Karpas-422 (cell line): ENCODE results near the gene PPTC7. TPM values are rescaled to one million over a fixed set of nuclear protein-coding genes. Genes with fewer than 3 reads are reported as not detected.

Experiments
- DNase-seq: peaks from one replicate; pipeline ENCODE4 v3.0.0-alpha.2; 2015
- H2AFZ ChIP-seq: fragments of 200-600 bp; sonication (generic); 2 replicates; pipeline ENCODE4 v1.6.1; 2014; ENCODE audit warnings: antibody characterized with exemption, low read length, mixed read lengths
- H3K27ac ChIP-seq: fragments of 200-600 bp; sonication (generic); 2 replicates; pipeline ENCODE4 v1.5.1; 2014; ENCODE audit warnings: mild to moderate bottlenecking, low read length, moderate library complexity
- H3K27me3 ChIP-seq: fragments of 200-600 bp; sonication (generic); 2 replicates; pipeline ENCODE4 v1.6.1; 2014; ENCODE audit warnings: low read length, mixed read lengths
- H3K36me3 ChIP-seq: fragments of 200-600 bp; sonication (generic); 2 replicates; pipeline ENCODE4 v1.6.1; 2014; ENCODE audit warnings: low read length, mixed read lengths; ENCODE audit not compliant: insufficient read depth
- H3K4me1 ChIP-seq: fragments of 200-600 bp; sonication (generic); 2 replicates; pipeline ENCODE4 v1.6.1; 2014; ENCODE audit warnings: mild to moderate bottlenecking, low read length, mixed read lengths
- H3K4me2 ChIP-seq: fragments of 200-600 bp; sonication (generic); 2 replicates; pipeline ENCODE4 v1.6.1; 2014; ENCODE audit warnings: low read length, low read depth, mild to moderate bottlenecking; ENCODE audit not compliant: poor library complexity, severe bottlenecking
- H3K4me3 ChIP-seq: fragments of 200-600 bp; sonication (generic); 2 replicates; pipeline ENCODE4 v1.5.1; 2014; ENCODE audit warnings: mild to moderate bottlenecking, antibody characterized with exemption, low read length, mixed read lengths
- H3K79me2 ChIP-seq: fragments of 200-600 bp; sonication (generic); 2 replicates; pipeline ENCODE4 v1.6.1; 2014; ENCODE audit warnings: mild to moderate bottlenecking, low read length, mixed read lengths
- H3K9ac ChIP-seq: fragments of 200-600 bp; sonication (generic); 2 replicates; pipeline ENCODE4 v1.6.0; 2014; ENCODE audit warnings: low read length
- H3K9me2 ChIP-seq: fragments of 200-600 bp; sonication (generic), shearing (Covaris generic); replicated peaks from 2 replicates; pipeline ENCODE4 v1.6.0; 2014; ENCODE audit warnings: mild to moderate bottlenecking, low read length, moderate library complexity; ENCODE audit not compliant: insufficient read depth
- H3K9me3 ChIP-seq: fragments of 300-700, 200-600 bp; sonication (generic); 2 replicates; pipeline ENCODE4 v1.6.1; 2014; ENCODE audit warnings: low read length, mixed read lengths
- H4K20me1 ChIP-seq: fragments of 200-600 bp; sonication (generic); 2 replicates; pipeline ENCODE4 v1.6.1; 2014; ENCODE audit warnings: mild to moderate bottlenecking, antibody characterized with exemption, low read length, low read depth; ENCODE audit not compliant: insufficient read depth
- total RNA-seq: library from RNA; depleted of rRNA; stranded (reverse); fragments of >200 nt; shearing (Covaris generic); gene quantifications from 2 replicates; pipeline ENCODE4 v1.2.3, GENCODE V29; 2014; ENCODE audit warnings: low replicate concordance; rRNA removed

PPTC7 gene
- 16.1 and 27.4 TPM in 2 replicates for total RNA-seq

GRCh38 chr12:110583137-110584059 lies at the start of gene PPTC7:
TSS of gene PPTC7 (minus strand) at chr12:110583318. CDS start at chr12:110583031, 287 bp downstream.
- H3K79me2 ChIP-seq = peaks cover 49% of the 10 kb centered on the region
- H3K27ac ChIP-seq = peak within 1 kb of the TSS; percentile 79
- peak; percentile 99 for DNase-seq
- H2AFZ ChIP-seq = peak within 1 kb of the TSS; percentile 76
- peak within 1 kb of the TSS; percentile 83 for H3K9ac ChIP-seq
- H3K4me3 ChIP-seq = peak within 1 kb of the TSS; percentile 76
- H4K20me1 ChIP-seq = peaks cover 16% of the 10 kb centered on the region
- H3K27me3 ChIP-seq = no peaks in the 10 kb centered on the region
- peaks cover 12% of the 10 kb centered on the region; the same call in 1 of the 2 replicates for H3K36me3 ChIP-seq
- H3K4me2 ChIP-seq = peak within 1 kb of the TSS; percentile 77
- H3K9me2 ChIP-seq = no peaks in the 10 kb centered on the region
- H3K9me3 ChIP-seq = no peaks in the 10 kb centered on the region
- H3K4me1 ChIP-seq = peaks cover 60% of the 10 kb centered on the region

GRCh38 chr12:110627500-110628195 lies 44.5 kb upstream of the PPTC7 start:
- Histone ChIP-seq H3K4me3 (peak overlapping the region; percentile 35), H4K20me1 (no peaks in the 10 kb centered on the region), H3K9me2 (no peaks in the 10 kb centered on the region), H3K9ac (peak overlapping the region; percentile 58), H3K27me3 (no peaks in the 10 kb centered on the region), H3K4me2 (peak overlapping the region; percentile 77), H3K9me3 (no peaks in the 10 kb centered on the region), H3K79me2 (no peaks in the 10 kb centered on the region), H2AFZ (peak overlapping the region; percentile 46), H3K36me3 (no peaks in the 10 kb centered on the region), H3K27ac (peak overlapping the region; percentile 92), H3K4me1 (peaks cover 47% of the 10 kb centered on the region)
- DNase-seq = peak; percentile 71

- H3K27ac ChIP-seq = no peak overlapping the region
- DNase-seq = no peak
- no peak overlapping the region for H3K4me2 ChIP-seq
- no peaks in the 10 kb centered on the region for H3K79me2 ChIP-seq
- H2AFZ ChIP-seq = no peak overlapping the region
- H3K4me1 ChIP-seq = peaks cover 56% of the 10 kb centered on the region
- no peaks in the 10 kb centered on the region for H3K9me2 ChIP-seq
- no peaks in the 10 kb centered on the region for H4K20me1 ChIP-seq
- H3K9ac ChIP-seq = no peak overlapping the region
- no peaks in the 10 kb centered on the region for H3K27me3 ChIP-seq
- no peaks in the 10 kb centered on the region for H3K9me3 ChIP-seq
- H3K36me3 ChIP-seq = no peaks in the 10 kb centered on the region
- H3K4me3 ChIP-seq = no peak overlapping the region
Measured at GRCh38 chr12:110622582-110622981, 39.5 kb upstream of the PPTC7 start.

- H3K36me3 ChIP-seq = no peaks in the 10 kb centered on the region
- peak overlapping the region; percentile 80 for H3K4me2 ChIP-seq
- H3K4me3 ChIP-seq = peak overlapping the region; percentile 65
- DNase-seq = peak; percentile 77
- peak overlapping the region; percentile 79; the same call in 1 of the 2 replicates for H2AFZ ChIP-seq
- peak overlapping the region; percentile 83 for H3K27ac ChIP-seq
- H3K27me3 ChIP-seq = no peaks in the 10 kb centered on the region
- peaks cover 48% of the 10 kb centered on the region for H3K4me1 ChIP-seq
- H3K9me3 ChIP-seq = no peaks in the 10 kb centered on the region
- H4K20me1 ChIP-seq = no peaks in the 10 kb centered on the region
- H3K9me2 ChIP-seq = no peaks in the 10 kb centered on the region
- no peaks in the 10 kb centered on the region for H3K79me2 ChIP-seq
- peak overlapping the region; percentile 64 for H3K9ac ChIP-seq
Measured at GRCh38 chr12:110619534-110619953, 36.4 kb upstream of the PPTC7 start.

- Histone ChIP-seq H3K4me1 (peaks cover 52% of the 10 kb centered on the region), H3K9me3 (no peaks in the 10 kb centered on the region), H3K27ac (no peak overlapping the region), H3K79me2 (no peaks in the 10 kb centered on the region), H4K20me1 (no peaks in the 10 kb centered on the region), H3K9ac (no peak overlapping the region), H3K36me3 (no peaks in the 10 kb centered on the region), H3K9me2 (no peaks in the 10 kb centered on the region), H3K4me2 (no peak overlapping the region), H3K4me3 (no peak overlapping the region), H2AFZ (no peak overlapping the region), H3K27me3 (no peaks in the 10 kb centered on the region)
- peak; percentile 41 for DNase-seq
Measured at GRCh38 chr12:110616471-110617115, 33.5 kb upstream of the PPTC7 start.

GRCh38 chr12:110615171-110615570 lies 32.1 kb upstream of the PPTC7 start:
- peak; percentile 49 for DNase-seq
- Histone ChIP-seq H3K4me2 (peak overlapping the region; percentile 89), H3K27me3 (no peaks in the 10 kb centered on the region), H3K27ac (0 out of 2 replicates have a peak overlapping the region, but pooled peaks have one; percentile 44), H3K79me2 (no peaks in the 10 kb centered on the region), H3K9me2 (no peaks in the 10 kb centered on the region), H3K36me3 (no peaks in the 10 kb centered on the region), H3K9me3 (no peaks in the 10 kb centered on the region), H3K4me3 (peak overlapping the region; percentile 84), H2AFZ (no peak overlapping the region), H3K4me1 (peaks cover 42% of the 10 kb centered on the region), H4K20me1 (no peaks in the 10 kb centered on the region), H3K9ac (peak overlapping the region; percentile 84)

- DNase-seq = peak; percentile 98
- H3K9ac ChIP-seq = peak within 1 kb of the TSS; percentile 84
- peaks cover 30% of the 10 kb centered on the region for H3K4me1 ChIP-seq
- peak within 1 kb of the TSS; percentile 84 for H3K4me3 ChIP-seq
- H3K4me2 ChIP-seq = peak within 1 kb of the TSS; percentile 89
- H3K9me2 ChIP-seq = no peaks in the 10 kb centered on the region
- no peaks in the 10 kb centered on the region for H3K36me3 ChIP-seq
- H3K27ac ChIP-seq = 0 out of 2 replicates have a peak within 1 kb of the TSS, but pooled peaks have one; percentile 44
- H3K79me2 ChIP-seq = no peaks in the 10 kb centered on the region
- peak within 1 kb of the TSS; percentile 93 for H2AFZ ChIP-seq
- H3K27me3 ChIP-seq = no peaks in the 10 kb centered on the region
- no peaks in the 10 kb centered on the region for H4K20me1 ChIP-seq
- H3K9me3 ChIP-seq = no peaks in the 10 kb centered on the region
Measured at GRCh38 chr12:110613771-110614684, 30.9 kb upstream of the PPTC7 start, which contains the start of gene TCTN1. TSS of gene TCTN1 (plus strand) at chr12:110614129. CDS start at chr12:110614183, 54 bp downstream.
